Thyroid gland (tissue), 4 donors: ENCODE results near the gene YAP1.

Experiments used
- CTCF ChIP-seq, 6 experiments: fragments of 200-600 bp in 3 of 6; fragments of 450-650 bp in 3 of 6; sonication (generic) in 3 of 6; IDR thresholded peaks; one replicate each; pipeline ENCODE4 v1.5.1; 2016 to 2019; ENCODE audit warnings: antibody characterized with exemption in 6 of 6, mild to moderate bottlenecking in 2 of 6, inconsistent platforms in 1 of 6, moderate library complexity in 1 of 6
- POLR2A ChIP-seq, 2 donors: fragments of 450-650 bp; IDR thresholded peaks; one replicate each; pipeline ENCODE4 v1.6.1; 2017; ENCODE audit warnings: antibody characterized with exemption in 2 of 2, mild to moderate bottlenecking in 2 of 2, moderate library complexity in 1 of 2

GRCh38 chr11:102117472-102118113 lies 7.3 kb downstream of the YAP1 start:
- TF ChIP-seq POLR2A (IDR thresholded peaks at IDR 0.05) (no peak), CTCF (IDR thresholded peaks at IDR 0.05) (no peak)
